GM18870 (cell line): ENCODE results near the gene ANAPC2.
"Not testable (repeated sequence)": the region's sequence is repeated elsewhere in the genome, so short reads cannot be mapped to it uniquely, and the experiment has no call there.

Source experiments
- ATAC-seq: cut with Tn5 transposase; IDR thresholded peaks from one replicate; pipeline ENCODE4 v1.9.1; 2021; ENCODE audit warnings: moderate library complexity; ENCODE audit not compliant: unreplicated experiment

The ANAPC2 gene

GRCh38 chr9:137148242-137148641 is 40.1 kb downstream of the ANAPC2 start:
- no peak for ATAC-seq

- no peak for ATAC-seq
Measured at GRCh38 chr9:137147793-137148160, 40.6 kb downstream of the ANAPC2 start.

DNA sequence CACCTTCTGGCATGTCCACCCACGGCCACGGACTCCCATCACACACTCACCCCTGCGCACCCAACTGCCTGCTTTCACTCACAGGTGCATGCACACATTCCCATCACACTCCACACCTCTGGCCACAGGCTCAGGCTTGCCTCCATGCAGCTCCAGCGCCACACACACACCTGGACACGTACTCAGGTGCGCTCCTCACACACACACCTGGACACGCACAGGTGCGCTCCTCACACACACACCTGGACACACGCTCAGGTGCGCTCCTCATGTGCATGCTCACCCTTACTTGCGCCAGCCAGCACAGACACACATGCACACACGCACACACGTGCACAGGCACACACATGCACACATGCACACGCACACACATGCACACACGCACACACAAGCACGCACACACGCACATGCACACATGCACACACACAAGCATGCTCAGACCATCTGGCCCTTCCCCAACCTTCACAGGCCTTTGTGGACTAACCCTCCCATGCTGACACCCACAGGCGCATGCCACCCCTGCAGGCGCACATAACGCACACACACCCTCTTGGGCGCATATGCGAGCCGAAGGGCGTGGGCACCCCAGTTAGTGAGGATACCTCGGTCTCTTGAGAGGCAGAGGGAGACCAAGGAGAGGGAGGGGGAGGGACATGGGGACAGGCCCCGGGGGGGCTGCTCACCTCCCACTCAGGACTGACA is 41.1 kb downstream of the ANAPC2 start:
- ATAC-seq, result no peak

DNA sequence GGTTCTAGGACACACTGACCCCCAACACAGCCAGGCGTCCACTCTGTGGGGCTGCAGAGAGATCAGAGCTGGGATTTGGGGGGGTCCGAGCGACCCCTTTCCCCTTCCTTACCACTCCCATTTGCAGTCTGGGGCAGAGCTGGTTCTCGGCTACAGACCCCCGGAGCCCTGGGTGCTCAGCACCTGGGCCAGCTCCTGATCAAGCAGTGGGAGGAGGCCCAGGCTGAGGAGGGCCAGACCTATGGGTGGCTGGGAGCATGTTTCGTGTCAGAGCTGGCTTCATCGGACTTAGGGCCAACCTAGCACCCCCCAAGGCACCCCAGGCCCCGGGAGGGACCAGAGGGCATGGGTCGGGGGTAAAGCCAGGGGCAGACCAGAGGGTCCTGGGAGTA is 41.8 kb downstream of the ANAPC2 start:
- ATAC-seq, result no peak

DNA sequence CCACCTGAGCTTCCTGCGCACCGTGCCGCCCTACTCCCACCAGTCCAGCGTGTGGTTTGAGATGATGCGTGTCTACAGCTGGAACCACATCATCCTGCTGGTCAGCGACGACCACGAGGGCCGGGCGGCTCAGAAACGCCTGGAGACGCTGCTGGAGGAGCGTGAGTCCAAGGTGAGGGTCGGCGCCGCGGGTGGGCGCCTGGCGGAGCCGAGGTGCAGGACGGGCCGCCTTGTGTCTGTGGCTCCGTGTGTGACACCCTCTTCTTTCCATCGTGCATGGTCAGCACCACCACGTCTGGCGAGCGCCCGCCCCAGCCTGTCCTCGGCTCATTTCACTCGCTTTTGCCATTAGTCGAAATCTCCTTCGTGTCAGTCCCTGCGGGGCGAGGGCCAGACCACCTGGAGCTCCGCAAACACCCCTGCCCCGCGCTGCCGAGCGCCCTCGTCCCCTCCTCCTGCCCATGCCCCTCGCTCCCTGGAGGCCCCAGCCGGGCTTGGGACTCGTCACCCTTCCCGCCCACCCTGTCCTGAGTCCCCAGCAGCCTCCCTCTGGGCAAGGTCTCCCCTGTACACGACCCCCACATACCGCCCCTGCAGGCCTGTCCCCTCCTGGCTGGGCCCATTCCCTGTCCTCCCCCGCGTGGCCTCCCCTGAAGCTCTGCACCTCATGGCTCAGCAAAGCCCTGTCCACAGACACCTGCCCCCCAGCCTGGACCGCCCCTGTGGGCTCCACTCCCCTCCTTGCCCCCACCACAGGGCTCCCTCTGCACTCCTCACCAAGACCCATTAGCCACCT is 42.4 kb downstream of the ANAPC2 start:
- no peak for ATAC-seq

GRCh38 chr9:137143459-137143858 is 44.9 kb downstream of the ANAPC2 start:
- no peak for ATAC-seq

- no peak for ATAC-seq
Measured at GRCh38 chr9:137141976-137142936, 46.1 kb downstream of the ANAPC2 start.

GRCh38 chr9:137141050-137141810 is 47.1 kb downstream of the ANAPC2 start:
- no peak for ATAC-seq

DNA sequence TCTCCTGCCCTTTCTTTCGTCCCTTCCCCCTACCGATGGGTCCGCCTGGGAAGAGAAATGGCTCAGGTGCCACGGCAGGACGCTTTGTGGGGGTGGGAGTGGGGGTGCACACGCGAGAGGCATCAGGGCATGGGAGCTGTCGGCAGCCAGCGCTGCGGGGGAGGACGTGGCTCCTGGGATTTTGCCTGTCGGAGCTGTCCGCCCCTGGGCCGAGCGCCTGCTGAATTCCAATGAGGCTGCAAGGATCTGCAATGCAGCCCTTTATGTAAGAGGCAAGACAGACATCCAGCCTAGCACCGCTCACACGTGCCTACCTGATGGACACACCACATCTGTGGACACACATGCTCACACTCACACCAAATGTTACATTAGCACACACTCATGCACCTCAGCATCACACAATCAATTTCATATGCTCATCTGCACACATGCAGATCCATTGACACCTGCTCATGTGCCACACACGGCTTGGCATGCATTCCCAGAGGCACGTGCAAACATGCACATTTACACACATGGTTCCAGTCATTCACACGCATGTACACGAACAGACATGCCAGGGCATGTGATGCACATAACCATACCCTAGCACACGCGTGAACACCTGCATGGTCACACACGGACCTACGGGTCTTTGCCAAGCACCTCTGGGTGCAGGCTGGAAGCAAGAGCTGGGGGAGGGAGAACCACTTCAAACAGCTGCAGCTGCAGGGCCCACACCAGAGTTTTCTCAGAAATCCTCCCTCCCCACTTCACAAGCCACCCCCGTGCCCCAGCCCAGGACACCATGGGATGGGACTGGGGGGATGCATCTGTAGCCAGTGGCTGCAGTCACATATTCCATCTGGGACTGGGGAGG is 48.0 kb downstream of the ANAPC2 start:
- ATAC-seq, result no peak

GRCh38 chr9:137139468-137140150 is 48.8 kb downstream of the ANAPC2 start:
- no peak for ATAC-seq

- no peak for ATAC-seq
Measured at GRCh38 chr9:137138722-137139467, 49.5 kb downstream of the ANAPC2 start, which contains the start of gene GRIN1. Gene GRIN1, plus strand, starts transcription at chr9:137139154. Its CDS starts 333 bp downstream, at chr9:137139487.

GRCh38 chr9:137138058-137138721 is 50.2 kb downstream of the ANAPC2 start:
- ATAC-seq, result no peak

DNA sequence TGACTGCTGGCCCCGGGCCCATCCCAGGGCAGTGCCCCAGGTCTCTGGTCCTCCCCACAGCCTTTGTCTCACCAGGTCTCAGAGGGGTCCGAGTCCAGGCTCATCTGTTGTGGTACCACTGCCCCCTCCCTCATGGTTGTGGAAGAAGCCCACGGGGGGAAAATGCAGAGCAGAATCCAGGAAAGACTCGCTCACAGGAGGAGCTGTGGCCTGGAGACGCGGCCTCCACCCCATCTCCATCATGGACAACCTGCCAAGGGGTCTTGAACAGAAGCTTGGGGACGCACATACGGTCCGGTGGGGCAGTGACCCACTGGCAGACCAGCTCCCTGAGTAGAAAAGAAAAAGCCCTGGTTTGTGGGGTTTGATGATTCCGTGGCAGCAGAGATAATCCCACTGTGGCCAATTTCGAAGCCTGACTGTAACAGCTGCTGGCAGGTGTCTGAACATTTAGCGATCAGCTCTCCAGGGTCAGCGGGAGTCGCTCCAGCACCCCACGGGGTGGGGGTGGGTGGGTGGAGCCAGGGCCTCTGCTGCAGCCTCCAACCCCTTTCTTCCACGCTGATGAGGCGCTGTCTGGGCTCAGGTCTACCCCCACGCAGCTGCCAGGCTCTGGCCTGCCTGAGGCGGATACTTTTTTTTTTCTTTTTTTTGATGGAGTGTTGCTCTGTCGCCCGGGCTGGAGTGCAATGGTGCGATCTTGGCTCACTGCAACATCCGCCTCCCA is 51.3 kb downstream of the ANAPC2 start:
- ATAC-seq, result no peak

- ATAC-seq, result no peak
Measured at GRCh38 chr9:137136261-137136880, 52.0 kb downstream of the ANAPC2 start.

- not testable (repeated sequence) for ATAC-seq
Measured at GRCh38 chr9:137135154-137135553, 53.2 kb downstream of the ANAPC2 start.

DNA sequence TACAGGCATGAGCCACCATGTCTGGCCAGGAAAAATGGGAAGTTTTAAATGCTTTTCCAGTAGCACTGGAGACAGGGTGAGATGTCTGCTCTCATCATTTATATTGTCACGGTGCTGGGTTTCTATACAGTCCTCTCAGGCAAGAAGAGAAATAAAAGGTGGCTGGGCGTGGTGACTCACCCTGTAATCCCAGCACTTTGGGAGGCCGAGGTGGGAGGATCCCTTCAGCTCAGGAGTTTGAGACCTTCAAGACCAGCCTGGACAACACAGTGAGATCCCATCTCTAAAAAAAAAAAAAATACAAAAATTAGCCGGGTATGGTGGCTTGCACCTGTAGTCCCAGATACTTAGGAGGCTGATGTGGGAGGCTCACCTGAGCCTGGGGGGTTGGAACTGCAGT is 54.2 kb downstream of the ANAPC2 start:
- no peak for ATAC-seq
